Stimulated activated CD8-positive, alpha-beta memory T cell treated with anti-CD3 and anti-CD28 coated beads, Interleukin-4, amount 100 ng/mL, for 24 hours (primary cell): ENCODE results near the gene ULK3.

ENCODE experiments used
- DNase-seq: peaks from one replicate; pipeline ENCODE4 v3.0.0-alpha.2; 2020; ENCODE audit warnings: low read depth

ULK3 gene

GRCh38 chr15:74840851-74841775 lies 1.8 kb downstream of the ULK3 start:
- DNase-seq: no peak

- DNase-seq: no peak
These were observed 3.2 kb downstream of the ULK3 start for GRCh38 chr15:74839526-74840395.

- no peak for DNase-seq
These were observed 4.0 kb downstream of the ULK3 start for GRCh38 chr15:74838746-74839525.

- no peak for DNase-seq
These were observed 4.8 kb downstream of the ULK3 start for GRCh38 chr15:74838137-74838516.

GRCh38 chr15:74837482-74838136 lies 5.3 kb downstream of the ULK3 start:
- no peak for DNase-seq

GRCh38 chr15:74836846-74837245 lies 6.1 kb downstream of the ULK3 start:
- DNase-seq: no peak

- DNase-seq: peak; percentile 32
These were observed 7.6 kb downstream of the ULK3 start for GRCh38 chr15:74835312-74835823.

- DNase-seq: no peak
These were observed 9.4 kb downstream of the ULK3 start for GRCh38 chr15:74833376-74834107.

GRCh38 chr15:74832826-74833225 lies 10.1 kb downstream of the ULK3 start:
- no peak for DNase-seq

GRCh38 chr15:74831813-74832495 lies 11.0 kb downstream of the ULK3 start:
- no peak for DNase-seq

GRCh38 chr15:74830868-74831267 lies 12.1 kb downstream of the ULK3 start:
- no peak for DNase-seq

- DNase-seq: no peak
These were observed 13.0 kb downstream of the ULK3 start for GRCh38 chr15:74829991-74830390.

GRCh38 chr15:74829486-74829885 lies 13.5 kb downstream of the ULK3 start:
- no peak for DNase-seq

- no peak for DNase-seq
These were observed 14.1 kb downstream of the ULK3 start for GRCh38 chr15:74828835-74829234.

GRCh38 chr15:74827614-74828013 lies 15.3 kb downstream of the ULK3 start:
- DNase-seq: no peak

GRCh38 chr15:74826921-74827320 lies 16.0 kb downstream of the ULK3 start:
- DNase-seq: no peak

GRCh38 chr15:74826364-74826819 lies 16.6 kb downstream of the ULK3 start, which contains the start of gene CPLX3:
CPLX3 (plus strand) TSS chr15:74826627; CDS start chr15:74826704, 77 bp downstream.
- no peak for DNase-seq

- DNase-seq: no peak
These were observed 17.1 kb downstream of the ULK3 start for GRCh38 chr15:74825866-74826265.

GRCh38 chr15:74824976-74825375 lies 18.0 kb downstream of the ULK3 start:
- no peak for DNase-seq

- no peak for DNase-seq
These were observed 19.6 kb downstream of the ULK3 start for GRCh38 chr15:74823324-74823723.
